Measurements from ENCODE around the gene ZNF583.

ZNF583 gene

DNA sequence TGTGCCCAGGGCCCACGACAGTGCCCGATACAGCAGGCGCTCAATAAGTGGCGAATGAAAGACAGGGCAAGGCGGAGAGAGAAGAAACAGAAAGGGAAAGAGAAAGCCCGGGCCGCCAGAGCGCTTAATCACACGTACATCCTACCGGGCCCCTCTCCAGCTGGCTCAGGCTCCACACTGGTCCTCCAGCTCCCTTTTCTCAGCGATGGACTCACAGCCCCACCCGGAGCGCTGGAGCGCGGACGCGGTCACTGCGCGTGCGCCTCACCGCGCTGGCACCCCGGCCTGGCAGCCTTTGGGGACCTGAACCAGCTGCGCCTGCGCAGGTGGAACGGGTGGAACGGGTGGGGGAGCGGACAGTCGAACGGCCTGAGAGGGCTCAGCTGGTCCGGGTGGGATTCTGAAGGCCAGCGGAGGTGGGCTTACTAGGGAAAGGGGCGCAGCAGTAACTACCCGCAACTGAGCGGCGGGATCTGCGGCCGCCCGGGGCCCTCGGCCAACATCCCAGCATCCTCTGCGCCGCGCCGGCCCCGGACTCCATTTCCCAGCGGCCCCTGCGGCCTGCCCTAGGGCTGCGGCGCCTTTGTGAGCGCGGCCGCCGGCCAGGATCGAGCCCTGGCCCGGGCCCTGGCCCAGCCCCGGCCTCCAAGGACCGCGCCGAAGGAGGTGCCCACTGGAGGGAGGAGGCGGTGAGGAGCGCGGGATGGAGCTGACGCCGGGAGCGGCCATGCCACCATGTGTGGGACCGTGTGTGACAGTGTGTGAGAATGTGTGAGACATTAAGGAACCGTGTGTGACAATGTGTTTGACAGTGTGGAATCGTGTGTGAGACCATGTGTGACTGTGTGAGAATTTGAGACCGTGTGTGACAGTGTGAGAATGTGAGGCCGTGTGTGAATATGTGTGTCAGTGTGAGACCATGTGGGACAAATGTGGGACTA lies at the start of gene ZNF583:
Gene ZNF583, plus strand, starts transcription at position 569 of the 941 bp plus-strand sequence. CDS start 2,783 bp downstream, outside the sequence.
- peaks cover 14% of the 10 kb centered on the region for H3K4me1 ChIP-seq (ENCODE audit: control insufficient read depth, insufficient read depth, low read length)
- peak; percentile 98 for DNase-seq (ENCODE audit: low read depth)
- peaks cover 38% of the 10 kb centered on the region for H3K36me3 ChIP-seq (ENCODE audit: control insufficient read depth, insufficient read depth, low read length, severe bottlenecking)
- H3K27me3 ChIP-seq (replicated peaks; ENCODE audit: control insufficient read depth, insufficient read depth, low read length): no peaks in the 10 kb centered on the region
- peak within 1 kb of the TSS; percentile 85 for H3K4me3 ChIP-seq (ENCODE audit: low read length)
- peaks cover 45% of the 10 kb centered on the region for H3K9me3 ChIP-seq (ENCODE audit: control insufficient read depth, low read length)
- peak within 1 kb of the TSS; percentile 97 for H3K9ac ChIP-seq (ENCODE audit: low read length)

DNA sequence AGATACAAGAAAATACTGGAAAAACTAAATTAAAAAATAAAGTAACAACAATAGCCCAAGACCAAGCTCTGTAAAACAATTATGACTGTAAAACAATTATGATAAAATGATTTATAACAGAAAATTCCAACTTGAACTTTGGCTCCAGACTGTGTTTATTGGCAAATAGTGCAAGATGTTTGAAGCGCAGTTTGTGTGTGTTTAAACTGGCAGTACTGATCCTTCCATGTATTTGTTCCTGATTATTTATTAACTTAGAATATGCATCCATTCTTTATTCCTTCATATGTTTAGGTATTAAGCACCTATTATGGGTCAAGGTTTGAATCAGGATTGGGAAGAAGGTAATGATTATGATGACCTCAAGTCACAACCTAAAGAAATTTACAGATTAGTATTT lies 48.6 kb upstream of the ZNF583 start:
- DNase-seq (ENCODE audit: low read depth): no peak
- Histone ChIP-seq H3K36me3 (ENCODE audit: control insufficient read depth, insufficient read depth, low read length, severe bottlenecking) (no peaks in the 10 kb centered on the region), H3K4me1 (ENCODE audit: control insufficient read depth, insufficient read depth, low read length) (no peaks in the 10 kb centered on the region), H3K27me3 (replicated peaks; ENCODE audit: control insufficient read depth, insufficient read depth, low read length) (no peaks in the 10 kb centered on the region), H3K9ac (ENCODE audit: low read length) (no peak overlapping the region), H3K9me3 (ENCODE audit: control insufficient read depth, low read length) (peaks cover 21% of the 10 kb centered on the region), H3K4me3 (ENCODE audit: low read length) (no peak overlapping the region)

DNA sequence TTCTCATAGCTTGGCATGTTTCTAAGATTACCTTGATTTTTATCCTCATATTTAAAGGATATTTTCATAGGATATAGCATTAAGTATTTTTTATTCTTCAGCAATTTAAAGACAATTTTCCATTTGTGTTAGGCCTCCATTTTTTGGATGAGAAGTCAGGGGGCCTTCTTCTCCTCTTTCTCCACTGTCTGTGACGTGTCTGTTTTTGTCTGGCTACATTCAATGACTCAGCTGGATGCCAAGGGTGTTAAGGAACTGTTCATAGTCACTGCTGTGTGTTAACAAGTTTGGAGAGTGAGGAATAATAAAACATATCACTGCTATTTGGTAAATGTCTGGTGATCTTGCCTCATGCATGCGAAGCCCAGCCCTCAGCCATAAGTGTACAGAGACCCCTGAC lies 47.2 kb upstream of the ZNF583 start:
- Histone ChIP-seq H3K9me3 (ENCODE audit: control insufficient read depth, low read length) (peaks cover 31% of the 10 kb centered on the region), H3K27me3 (replicated peaks; ENCODE audit: control insufficient read depth, insufficient read depth, low read length) (no peaks in the 10 kb centered on the region), H3K9ac (ENCODE audit: low read length) (no peak overlapping the region), H3K36me3 (ENCODE audit: control insufficient read depth, insufficient read depth, low read length, severe bottlenecking) (no peaks in the 10 kb centered on the region), H3K4me1 (ENCODE audit: control insufficient read depth, insufficient read depth, low read length) (no peaks in the 10 kb centered on the region), H3K4me3 (ENCODE audit: low read length) (no peak overlapping the region)
- peak; percentile 5 for DNase-seq (ENCODE audit: low read depth)

DNA sequence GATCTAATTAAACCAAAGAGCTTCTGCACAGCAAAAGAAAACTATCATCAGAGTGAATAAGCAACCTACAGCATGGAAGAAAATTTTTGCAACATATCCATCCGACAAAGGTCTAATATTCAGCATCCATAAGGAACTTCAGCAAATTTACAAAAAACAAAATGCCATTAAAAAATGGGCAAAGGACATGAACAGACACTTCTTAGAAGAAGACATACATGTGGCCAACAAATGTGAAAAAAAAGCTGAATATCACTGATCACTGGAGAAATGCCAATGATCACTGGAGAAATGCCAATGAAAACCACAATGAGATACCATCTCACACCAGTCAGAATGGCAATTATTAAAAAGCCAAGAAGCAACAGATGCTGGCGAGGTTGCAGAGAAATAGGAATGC lies 43.3 kb upstream of the ZNF583 start:
- Histone ChIP-seq H3K36me3 (ENCODE audit: control insufficient read depth, insufficient read depth, low read length, severe bottlenecking) (no peaks in the 10 kb centered on the region), H3K27me3 (replicated peaks; ENCODE audit: control insufficient read depth, insufficient read depth, low read length) (no peaks in the 10 kb centered on the region), H3K9ac (ENCODE audit: low read length) (no peak overlapping the region), H3K9me3 (ENCODE audit: control insufficient read depth, low read length) (peaks cover 47% of the 10 kb centered on the region), H3K4me1 (ENCODE audit: control insufficient read depth, insufficient read depth, low read length) (no peaks in the 10 kb centered on the region), H3K4me3 (ENCODE audit: low read length) (no peak overlapping the region)
- DNase-seq (ENCODE audit: low read depth): no peak

DNA sequence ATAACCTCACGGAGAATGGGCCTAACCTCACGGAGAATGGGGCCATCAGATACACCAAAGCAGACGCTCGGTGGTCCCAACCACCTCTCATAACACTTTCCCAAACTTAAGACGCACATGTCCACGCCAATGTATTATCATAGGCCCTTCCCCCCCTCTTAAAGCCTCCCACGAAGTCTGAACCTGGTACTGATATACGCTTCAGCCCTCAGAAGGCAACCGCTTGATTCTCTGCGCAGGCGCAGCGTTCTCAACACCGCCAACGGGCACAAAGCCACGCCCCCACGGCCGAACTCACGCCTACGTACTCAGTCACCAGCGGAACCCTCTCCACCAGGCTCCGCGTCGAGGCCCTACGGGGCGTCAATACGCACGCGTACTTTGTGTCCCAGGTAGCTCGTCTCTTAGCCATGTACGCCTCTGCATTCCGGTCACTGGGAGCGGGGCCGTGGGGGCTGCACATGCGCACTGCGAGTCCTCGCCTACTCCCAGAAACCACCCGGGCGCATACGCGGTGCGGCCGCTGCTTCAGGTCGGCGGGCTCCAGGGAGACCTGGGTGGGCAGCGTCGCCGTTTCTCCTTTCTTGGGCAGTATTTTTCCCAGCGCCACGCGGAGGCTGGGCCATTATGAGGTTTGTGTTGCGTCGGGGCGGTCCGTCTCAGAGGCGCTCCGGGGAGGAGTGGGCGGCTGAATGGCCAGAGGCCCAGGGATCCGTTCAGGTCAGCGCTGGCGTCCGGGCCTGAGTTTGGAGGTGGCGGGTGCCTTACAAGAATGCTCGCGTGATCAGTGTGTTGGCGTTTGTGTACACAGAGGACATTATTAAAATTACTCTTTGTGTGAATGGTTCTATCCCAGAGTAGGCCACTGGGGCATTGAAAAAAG lies 36.1 kb upstream of the ZNF583 start:
- Histone ChIP-seq H3K4me3 (ENCODE audit: low read length) (peak overlapping the region; percentile 92), H3K9me3 (ENCODE audit: control insufficient read depth, low read length) (peaks cover 22% of the 10 kb centered on the region), H3K27me3 (replicated peaks; ENCODE audit: control insufficient read depth, insufficient read depth, low read length) (no peaks in the 10 kb centered on the region), H3K4me1 (ENCODE audit: control insufficient read depth, insufficient read depth, low read length) (peaks cover 15% of the 10 kb centered on the region), H3K36me3 (ENCODE audit: control insufficient read depth, insufficient read depth, low read length, severe bottlenecking) (peaks cover 24% of the 10 kb centered on the region), H3K9ac (ENCODE audit: low read length) (peak overlapping the region; percentile 94)
- peak; percentile 92 for DNase-seq (ENCODE audit: low read depth)

DNA sequence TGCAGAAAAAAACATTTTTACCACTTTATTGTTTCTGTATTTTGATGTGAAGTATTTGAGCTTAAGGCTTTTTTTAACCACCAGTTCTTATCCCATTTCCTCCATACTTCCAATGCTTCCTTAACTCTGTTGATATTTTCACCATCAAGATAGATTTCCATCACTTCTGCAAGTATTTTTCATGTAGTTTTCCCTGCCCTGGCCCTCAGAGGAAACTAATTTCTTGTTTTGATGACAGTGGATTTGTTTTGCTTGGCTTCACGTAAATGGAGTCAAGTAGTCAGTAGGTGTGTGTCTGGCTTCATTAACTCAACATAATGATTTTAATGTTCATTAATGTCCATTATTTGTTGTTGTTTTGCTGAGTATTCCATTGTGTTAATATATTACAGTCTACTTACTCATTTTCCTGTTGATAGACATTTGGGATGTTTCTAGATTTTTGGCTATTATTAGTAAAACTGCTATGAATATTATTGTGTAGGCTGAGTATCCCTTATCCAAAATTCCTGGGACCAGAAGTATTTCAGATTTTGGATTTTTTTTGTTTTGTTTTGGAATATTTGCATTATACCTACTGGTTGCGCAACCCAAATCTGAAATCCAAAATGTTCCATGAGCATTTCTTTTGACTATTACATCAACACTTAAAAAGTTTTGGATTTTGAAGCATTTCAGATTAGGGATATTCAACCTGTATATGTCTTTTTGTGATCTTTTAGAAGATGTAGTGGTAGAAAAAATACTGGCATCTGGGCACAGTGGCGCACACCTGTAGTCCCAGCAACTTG lies 34.1 kb upstream of the ZNF583 start:
- Histone ChIP-seq H3K4me1 (ENCODE audit: control insufficient read depth, insufficient read depth, low read length) (peaks cover 15% of the 10 kb centered on the region), H3K36me3 (ENCODE audit: control insufficient read depth, insufficient read depth, low read length, severe bottlenecking) (peaks cover 45% of the 10 kb centered on the region), H3K9ac (ENCODE audit: low read length) (no peak overlapping the region), H3K9me3 (ENCODE audit: control insufficient read depth, low read length) (peaks cover 26% of the 10 kb centered on the region), H3K4me3 (ENCODE audit: low read length) (no peak overlapping the region), H3K27me3 (replicated peaks; ENCODE audit: control insufficient read depth, insufficient read depth, low read length) (no peaks in the 10 kb centered on the region)
- peak; percentile 10 for DNase-seq (ENCODE audit: low read depth)

DNA sequence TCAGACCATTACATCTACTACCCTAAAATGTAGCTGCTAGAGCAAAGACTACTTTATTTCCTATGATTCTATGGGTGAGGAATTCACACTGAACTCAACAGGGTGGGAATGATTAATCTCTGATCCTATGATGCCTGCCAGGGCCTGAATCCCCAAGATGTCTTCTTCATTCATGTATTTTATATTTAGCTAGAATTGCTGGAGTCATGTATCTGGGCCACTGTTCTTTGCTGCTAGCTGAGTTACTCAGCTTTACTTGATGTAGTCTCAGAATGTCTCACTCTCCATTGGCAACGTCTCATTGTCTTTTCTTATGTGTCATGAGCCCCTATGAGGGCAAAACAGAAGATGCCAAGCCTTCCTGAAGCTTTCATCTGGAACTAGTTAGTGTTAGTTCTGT lies 31.9 kb upstream of the ZNF583 start:
- Histone ChIP-seq H3K27me3 (replicated peaks; ENCODE audit: control insufficient read depth, insufficient read depth, low read length) (no peaks in the 10 kb centered on the region), H3K4me3 (ENCODE audit: low read length) (no peak overlapping the region), H3K36me3 (ENCODE audit: control insufficient read depth, insufficient read depth, low read length, severe bottlenecking) (peaks cover 67% of the 10 kb centered on the region), H3K9me3 (ENCODE audit: control insufficient read depth, low read length) (peaks cover 48% of the 10 kb centered on the region), H3K4me1 (ENCODE audit: control insufficient read depth, insufficient read depth, low read length) (peaks cover 15% of the 10 kb centered on the region), H3K9ac (ENCODE audit: low read length) (no peak overlapping the region)
- no peak for DNase-seq (ENCODE audit: low read depth)

DNA sequence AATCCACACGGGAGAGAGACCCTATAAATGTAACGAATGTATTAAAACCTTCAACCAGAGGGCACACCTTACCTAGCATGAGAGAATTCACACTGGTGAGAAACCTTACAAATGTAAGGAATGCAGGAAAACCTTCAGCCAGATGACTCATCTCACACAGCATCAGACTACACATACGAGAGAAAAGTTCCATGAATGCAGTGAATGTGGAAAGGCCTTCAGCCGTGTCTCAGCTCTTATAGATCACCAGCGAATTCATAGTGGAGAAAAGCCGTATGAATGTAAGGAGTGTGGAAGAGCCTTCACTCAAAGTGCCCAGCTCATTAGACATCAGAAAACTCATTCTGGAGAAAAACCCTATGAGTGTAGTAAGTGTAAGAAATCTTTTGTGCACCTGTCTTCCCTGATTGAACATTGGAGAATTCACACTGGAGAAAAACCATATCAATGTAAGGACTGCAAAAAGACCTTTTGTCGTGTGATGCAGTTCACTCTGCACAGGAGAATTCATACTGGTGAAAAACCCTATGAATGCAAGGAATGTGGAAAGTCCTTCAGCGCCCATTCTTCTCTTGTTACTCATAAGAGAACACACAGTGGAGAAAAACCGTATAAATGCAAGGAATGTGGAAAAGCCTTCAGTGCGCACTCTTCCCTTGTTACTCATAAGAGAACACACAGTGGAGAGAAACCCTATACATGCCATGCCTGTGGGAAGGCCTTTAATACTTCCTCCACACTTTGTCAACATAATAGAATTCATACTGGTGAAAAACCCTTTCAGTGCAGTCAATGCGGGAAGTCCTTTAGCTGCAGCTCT lies 26.8 kb upstream of the ZNF583 start:
- Histone ChIP-seq H3K36me3 (ENCODE audit: control insufficient read depth, insufficient read depth, low read length, severe bottlenecking) (peaks cover 72% of the 10 kb centered on the region), H3K4me1 (ENCODE audit: control insufficient read depth, insufficient read depth, low read length) (no peaks in the 10 kb centered on the region), H3K9ac (ENCODE audit: low read length) (no peak overlapping the region), H3K9me3 (ENCODE audit: control insufficient read depth, low read length) (peaks cover 75% of the 10 kb centered on the region), H3K27me3 (replicated peaks; ENCODE audit: control insufficient read depth, insufficient read depth, low read length) (no peaks in the 10 kb centered on the region), H3K4me3 (ENCODE audit: low read length) (peak overlapping the region; percentile 61)
- no peak for DNase-seq (ENCODE audit: low read depth)

DNA sequence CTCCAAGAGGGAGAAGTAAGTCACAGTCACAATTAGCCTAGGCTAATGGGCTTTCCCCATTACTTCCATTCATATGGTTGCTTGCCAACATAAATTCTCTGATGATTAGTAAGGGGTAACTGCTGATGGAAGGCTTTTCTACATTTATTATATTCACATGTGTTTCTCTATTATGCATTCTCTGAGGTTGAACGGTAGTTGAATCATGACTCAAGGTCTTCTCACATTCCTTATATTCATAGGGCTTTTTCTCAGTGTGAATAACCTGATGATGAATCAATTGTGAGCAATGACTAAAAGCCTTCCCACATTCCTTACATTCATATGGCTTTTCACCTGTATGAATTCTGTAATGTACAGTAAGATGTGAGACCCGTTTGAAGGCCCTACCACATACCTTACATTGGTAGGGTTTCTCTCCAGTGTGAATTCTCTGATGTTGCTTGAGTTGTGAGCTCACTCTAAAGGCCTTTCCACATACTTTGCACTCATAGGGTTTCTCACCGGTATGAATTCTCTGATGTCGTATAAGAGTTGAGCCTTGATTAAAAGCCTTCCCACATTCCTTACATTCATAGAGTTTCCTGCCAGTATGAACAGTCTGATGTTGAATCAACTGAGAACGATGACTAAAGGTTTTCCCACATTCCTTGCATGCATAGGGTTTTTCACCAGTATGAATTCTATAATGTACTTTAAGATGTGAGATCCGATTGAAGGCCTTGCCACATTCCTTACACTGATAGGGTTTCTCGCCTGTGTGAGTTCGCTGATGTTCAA lies 20.1 kb upstream of the ZNF583 start:
- no peaks in the 10 kb centered on the region for H3K27me3 ChIP-seq (replicated peaks; ENCODE audit: control insufficient read depth, insufficient read depth, low read length)
- H3K4me1 ChIP-seq (ENCODE audit: control insufficient read depth, insufficient read depth, low read length): no peaks in the 10 kb centered on the region
- H3K9ac ChIP-seq (ENCODE audit: low read length): no peak overlapping the region
- H3K9me3 ChIP-seq (ENCODE audit: control insufficient read depth, low read length): peaks cover 47% of the 10 kb centered on the region
- peaks cover 54% of the 10 kb centered on the region for H3K36me3 ChIP-seq (ENCODE audit: control insufficient read depth, insufficient read depth, low read length, severe bottlenecking)
- no peak for DNase-seq (ENCODE audit: low read depth)
- H3K4me3 ChIP-seq (ENCODE audit: low read length): peak overlapping the region; percentile 33
